Astrocyte of the spinal cord (primary cell): ENCODE data around the gene ARRB1.

Source experiments
- DNase-seq: peaks from one replicate; pipeline ENCODE4 v3.0.0; 2011; ENCODE audit warnings: low read depth, low spot score
- H3K4me3 ChIP-seq: 2 replicates; pipeline ENCODE4 v1.5.1; 2011; ENCODE audit warnings: low read depth, mild to moderate bottlenecking, low read length, moderate library complexity
- CTCF ChIP-seq: IDR thresholded peaks from 2 replicates; pipeline ENCODE4 v1.5.1; 2012; ENCODE audit warnings: low read depth, mild to moderate bottlenecking, low read length, inconsistent platforms
- in situ Hi-C: cut with HindIII; loops from 2 replicates; pipeline ENCODE4 v1.10.0; 2017; ENCODE audit warnings: low sequenced_read_pairs

The ARRB1 gene

GRCh38 chr11:75313513-75314272, 37.8 kb downstream of the ARRB1 start:
- in situ Hi-C loops, result no loop called here
- H3K4me3 ChIP-seq, result no peak overlapping the region
- peak; percentile 44 for DNase-seq
- TF ChIP-seq CTCF, result no peak

GRCh38 chr11:75312346-75312745, 39.1 kb downstream of the ARRB1 start:
- in situ Hi-C loops, result no loop called here
- no peak for TF ChIP-seq CTCF
- H3K4me3 ChIP-seq, result no peak overlapping the region
- DNase-seq, result no peak

- TF ChIP-seq CTCF, result no peak
- peak; percentile 40 for DNase-seq
- in situ Hi-C loops, result no loop called here
- H3K4me3 ChIP-seq, result no peak overlapping the region
These were observed 39.6 kb downstream of the ARRB1 start for GRCh38 chr11:75311858-75312288.

GRCh38 chr11:75308986-75309385, 42.5 kb downstream of the ARRB1 start:
- DNase-seq, result no peak
- no peak overlapping the region for H3K4me3 ChIP-seq
- no peak for TF ChIP-seq CTCF
- in situ Hi-C loops, result no loop called here

GRCh38 chr11:75308116-75308515, 43.3 kb downstream of the ARRB1 start:
- in situ Hi-C loops, result no loop called here
- H3K4me3 ChIP-seq, result no peak overlapping the region

GRCh38 chr11:75307058-75307457, 44.4 kb downstream of the ARRB1 start:
- in situ Hi-C loops, result no loop called here

More at GRCh38 chr11:75308116-75308515, 43.3 kb downstream of the ARRB1 start:
- TF ChIP-seq CTCF, result no peak
- DNase-seq, result no peak

More at GRCh38 chr11:75307058-75307457, 44.4 kb downstream of the ARRB1 start:
- DNase-seq, result no peak
- no peak for TF ChIP-seq CTCF
- H3K4me3 ChIP-seq, result no peak overlapping the region
